Loucy (cell line): ENCODE data around the gene RHBDF1.

ENCODE experiments used
- H2AFZ ChIP-seq: fragments of 200-600 bp; sonication (generic); 2 replicates; pipeline ENCODE4 v1.6.0; 2016; ENCODE audit warnings: antibody characterized with exemption, mild to moderate bottlenecking, low read length, moderate library complexity
- H3F3A ChIP-seq: fragments of 200-600 bp; 2 replicates; pipeline ENCODE4 v1.6.0; 2016; ENCODE audit warnings: antibody characterized with exemption, low read depth, mild to moderate bottlenecking
- H3K27me3 ChIP-seq: fragments of 200-600 bp; sonication (generic); 2 replicates; pipeline ENCODE4 v1.6.1; 2014; ENCODE audit warnings: low read length, mild to moderate bottlenecking; ENCODE audit not compliant: insufficient read depth, poor library complexity, severe bottlenecking
- H3K36me3 ChIP-seq: fragments of 200-600 bp; sonication (generic); 2 replicates; pipeline ENCODE4 v1.6.1; 2016; ENCODE audit warnings: low read length; ENCODE audit not compliant: insufficient read depth
- H3K4me1 ChIP-seq: fragments of 200-600 bp; sonication (generic); 2 replicates; pipeline ENCODE4 v1.5.1; 2014; ENCODE audit warnings: low read length, mild to moderate bottlenecking; ENCODE audit not compliant: insufficient read depth, poor library complexity, severe bottlenecking
- H3K4me2 ChIP-seq: fragments of 200-600 bp; sonication (generic); 2 replicates; pipeline ENCODE4 v1.6.0; 2014; ENCODE audit warnings: antibody characterized with exemption, low read length, low read depth, mild to moderate bottlenecking; ENCODE audit not compliant: poor library complexity, severe bottlenecking
- H3K4me3 ChIP-seq: fragments of 200-600 bp; sonication (generic); 2 replicates; pipeline ENCODE4 v1.5.1; 2014; ENCODE audit warnings: low read length, mild to moderate bottlenecking, mixed read lengths; ENCODE audit not compliant: poor library complexity, severe bottlenecking
- H3K79me2 ChIP-seq: fragments of 200-600 bp; sonication (generic); 2 replicates; pipeline ENCODE4 v1.6.1; 2014; ENCODE audit warnings: low read length; ENCODE audit not compliant: insufficient read depth
- H3K9ac ChIP-seq: fragments of 200-600 bp; sonication (generic); 2 replicates; pipeline ENCODE4 v1.6.0; 2014; ENCODE audit warnings: mild to moderate bottlenecking, low read depth, low read length, moderate library complexity; ENCODE audit not compliant: poor library complexity, severe bottlenecking
- H3K9me2 ChIP-seq: fragments of 200-600 bp; sonication (generic); replicated peaks from 2 replicates; pipeline ENCODE4 v1.6.1; 2016; ENCODE audit warnings: low read depth, low read length, mixed read lengths
- H3K9me3 ChIP-seq: fragments of 200-600 bp; sonication (generic); 2 replicates; pipeline ENCODE4 v1.6.1; 2014; ENCODE audit warnings: mild to moderate bottlenecking, antibody characterized with exemption, low read length, low read depth; ENCODE audit not compliant: insufficient read depth
- H4K20me1 ChIP-seq: fragments of 200-600 bp; sonication (generic); 2 replicates; pipeline ENCODE4 v1.6.0; 2014; ENCODE audit warnings: antibody characterized with exemption, low read length, mild to moderate bottlenecking; ENCODE audit not compliant: insufficient read depth, poor library complexity, severe bottlenecking
- CTCF ChIP-seq: fragments of 200-600 bp; sonication (generic); conservative IDR thresholded peaks from 2 replicates; pipeline ENCODE4 v1.5.1; 2014; ENCODE audit warnings: mild to moderate bottlenecking, antibody characterized with exemption, low read length
- EZH2phosphoT487 ChIP-seq: fragments of 200-600 bp; IDR thresholded peaks from 2 replicates; pipeline ENCODE4 v1.6.1; 2018; ENCODE audit warnings: antibody characterized with exemption, mild to moderate bottlenecking, moderate library complexity, borderline replicate concordance

Gene RHBDF1

GRCh38 chr16:74051-74746 lies 1.8 kb upstream of the RHBDF1 start:
- no peak overlapping the region for H3K4me2 ChIP-seq
- no peaks in the 10 kb centered on the region for H4K20me1 ChIP-seq
- H3K79me2 ChIP-seq = peaks cover 17% of the 10 kb centered on the region
- H3K9me3 ChIP-seq = no peaks in the 10 kb centered on the region
- no peak overlapping the region for H3K4me3 ChIP-seq
- H3K9me2 ChIP-seq = no peaks in the 10 kb centered on the region
- no peaks in the 10 kb centered on the region for H3F3A ChIP-seq
- no peaks in the 10 kb centered on the region for H3K36me3 ChIP-seq
- no peak overlapping the region for H2AFZ ChIP-seq
- no peak overlapping the region for H3K9ac ChIP-seq
- no peaks in the 10 kb centered on the region for H3K27me3 ChIP-seq
- TF ChIP-seq CTCF (no peak), EZH2phosphoT487 (no peak)
- peaks cover 22% of the 10 kb centered on the region for H3K4me1 ChIP-seq

GRCh38 chr16:71540-72401 lies 660 bp downstream of the RHBDF1 start:
- no peaks in the 10 kb centered on the region for H3F3A ChIP-seq
- H3K79me2 ChIP-seq = peaks cover 2% of the 10 kb centered on the region; the same call in 1 of the 2 replicates
- no peak overlapping the region for H3K9ac ChIP-seq
- no peak for TF ChIP-seq EZH2phosphoT487
- TF ChIP-seq CTCF = no peak
- no peak overlapping the region for H3K4me3 ChIP-seq
- H3K4me2 ChIP-seq = no peak overlapping the region
- H4K20me1 ChIP-seq = no peaks in the 10 kb centered on the region
- peaks cover 24% of the 10 kb centered on the region for H3K4me1 ChIP-seq
- H2AFZ ChIP-seq = no peak overlapping the region
- no peaks in the 10 kb centered on the region for H3K9me2 ChIP-seq
- H3K9me3 ChIP-seq = no peaks in the 10 kb centered on the region
- H3K36me3 ChIP-seq = no peaks in the 10 kb centered on the region
- H3K27me3 ChIP-seq = no peaks in the 10 kb centered on the region

GRCh38 chr16:71210-71539 lies 1.3 kb downstream of the RHBDF1 start:
- Histone ChIP-seq H3K4me1 (peaks cover 18% of the 10 kb centered on the region), H2AFZ (no peak overlapping the region)

More at GRCh38 chr16:71210-71539, 1.3 kb downstream of the RHBDF1 start:
- no peak overlapping the region for H3K4me3 ChIP-seq
- TF ChIP-seq EZH2phosphoT487 = no peak
- no peak for TF ChIP-seq CTCF
- no peaks in the 10 kb centered on the region for H3K27me3 ChIP-seq
- no peaks in the 10 kb centered on the region for H3K79me2 ChIP-seq
- H3K9me2 ChIP-seq = no peaks in the 10 kb centered on the region
- no peaks in the 10 kb centered on the region for H3K36me3 ChIP-seq
- no peak overlapping the region for H3K4me2 ChIP-seq
- H4K20me1 ChIP-seq = no peaks in the 10 kb centered on the region
- H3K9ac ChIP-seq = no peak overlapping the region
- no peaks in the 10 kb centered on the region for H3K9me3 ChIP-seq
- H3F3A ChIP-seq = no peaks in the 10 kb centered on the region
